Hepatocyte (in vitro differentiated cells): ENCODE results near the gene ABLIM2. TPM values are rescaled to one million over a fixed set of nuclear protein-coding genes. Genes with fewer than 3 reads are reported as not detected.

Experiments used
- DNase-seq: peaks from one replicate; pipeline ENCODE4 v3.0.0-alpha.2; 2016; ENCODE audit warnings: low spot score
- H2AFZ ChIP-seq: fragments of 200-600 bp; sonication (generic); 2 replicates; pipeline ENCODE4 v1.6.0; 2016; ENCODE audit warnings: antibody characterized with exemption, mild to moderate bottlenecking
- H3K27ac ChIP-seq: fragments of 200-600 bp; sonication (generic); 2 replicates; pipeline ENCODE4 v1.5.1; 2016; ENCODE audit warnings: mild to moderate bottlenecking
- H3K27me3 ChIP-seq: fragments of 200-600 bp; sonication (generic); 2 replicates; pipeline ENCODE4 v1.6.1; 2016
- H3K36me3 ChIP-seq: fragments of 200-600 bp; sonication (generic); replicated peaks from 2 replicates; pipeline ENCODE4 v1.5.1; 2016; ENCODE audit warnings: low read depth; ENCODE audit not compliant: insufficient read depth
- H3K4me1 ChIP-seq: fragments of 200-600 bp; sonication (generic); 2 replicates; pipeline ENCODE4 v1.5.1; 2016; ENCODE audit warnings: mild to moderate bottlenecking, moderate library complexity; ENCODE audit not compliant: insufficient read depth
- H3K4me2 ChIP-seq: fragments of 200-600 bp; sonication (generic); 2 replicates; pipeline ENCODE4 v1.6.0; 2016
- H3K4me3 ChIP-seq: fragments of 200-600 bp; sonication (generic); 2 replicates; pipeline ENCODE4 v1.5.1; 2016; ENCODE audit warnings: mild to moderate bottlenecking
- H3K79me2 ChIP-seq: fragments of 200-600 bp; sonication (generic); 2 replicates; pipeline ENCODE4 v1.6.0; 2017; ENCODE audit warnings: mild to moderate bottlenecking
- H3K9me2 ChIP-seq: fragments of 200-600 bp; sonication (generic); replicated peaks from 2 replicates; pipeline ENCODE4 v1.6.0; 2017; ENCODE audit warnings: mild to moderate bottlenecking; ENCODE audit not compliant: insufficient read depth
- H3K9me3 ChIP-seq: fragments of 200-600 bp; sonication (generic); 2 replicates; pipeline ENCODE4 v1.5.1; 2016; ENCODE audit warnings: low read depth, mild to moderate bottlenecking
- H4K20me1 ChIP-seq: fragments of 200-600 bp; sonication (generic); 2 replicates; pipeline ENCODE4 v1.6.0; 2016; ENCODE audit warnings: mild to moderate bottlenecking; ENCODE audit not compliant: insufficient read depth, poor library complexity, severe bottlenecking
- CTCF ChIP-seq: fragments of 200-600 bp; sonication (generic); IDR thresholded peaks from 2 replicates; pipeline ENCODE4 v1.5.1; 2016; ENCODE audit warnings: antibody characterized with exemption, mild to moderate bottlenecking; ENCODE audit not compliant: poor library complexity
- EZH2 ChIP-seq: fragments of 200-600 bp; sonication (generic); IDR thresholded peaks from 2 replicates; pipeline ENCODE4 v1.6.1; 2016; ENCODE audit warnings: antibody characterized with exemption, mild to moderate bottlenecking, borderline replicate concordance
- EZH2phosphoT487 ChIP-seq: fragments of 200-600 bp; sonication (generic); IDR thresholded peaks from one replicate; pipeline ENCODE4 v1.6.1; 2018; ENCODE audit warnings: antibody characterized with exemption, mild to moderate bottlenecking, low read depth, moderate library complexity; ENCODE audit not compliant: unreplicated experiment, severe bottlenecking
- WGBS: methylation state at CpG from one replicate; pipeline ENCODE4 v1.1.6; 2016; ENCODE audit warnings: low lambda C conversion rate; ENCODE audit errors: missing lambda C conversion rate; 5-methylcytosine and 5-hydroxymethylcytosine counted together
- polyA plus RNA-seq: library from polyadenylated mRNA; unstranded; fragments of >200 nt; fragmentation: Nextera tagmentation; extraction: Ambion mirVana; gene quantifications from 2 replicates; pipeline ENCODE4 v1.2.1, GENCODE V29; 2016
- total RNA-seq: library from RNA; depleted of rRNA; stranded (reverse); fragments of >200 nt; gene quantifications from 2 replicates; pipeline ENCODE4 v1.2.3, GENCODE V29; 2014

Gene ABLIM2
- total and polyA plus RNA-seq, 2 experiments from 2014 or later: 1.7 to 2.0 TPM

- H2AFZ ChIP-seq: no peak overlapping the region
- H3K4me3 ChIP-seq: no peak overlapping the region
- no peak for TF ChIP-seq CTCF
- TF ChIP-seq EZH2phosphoT487: no peak
- TF ChIP-seq EZH2: no peak
- H3K79me2 ChIP-seq: no peaks in the 10 kb centered on the region
- WGBS: 62% methylated on average over 25 of the region's 26 CpGs
- H3K36me3 ChIP-seq: no peaks in the 10 kb centered on the region
- H3K9me3 ChIP-seq: no peaks in the 10 kb centered on the region
- no peak overlapping the region for H3K4me2 ChIP-seq
- no peak overlapping the region for H3K27ac ChIP-seq
- no peaks in the 10 kb centered on the region for H4K20me1 ChIP-seq
- DNase-seq: no peak
- H3K4me1 ChIP-seq: no peaks in the 10 kb centered on the region
- H3K27me3 ChIP-seq: no peaks in the 10 kb centered on the region
- no peaks in the 10 kb centered on the region for H3K9me2 ChIP-seq
Measured at GRCh38 chr4:8133897-8134563, 24.6 kb downstream of the ABLIM2 start.

- DNase-seq: no peak
- 91% methylated on average over 23 of the region's 27 CpGs for WGBS
Measured at GRCh38 chr4:8132947-8133705, 25.5 kb downstream of the ABLIM2 start.

GRCh38 chr4:8132400-8132799 is 26.2 kb downstream of the ABLIM2 start:
- Histone ChIP-seq H3K4me2 (no peak overlapping the region), H3K9me3 (no peaks in the 10 kb centered on the region), H3K4me3 (no peak overlapping the region), H3K79me2 (no peaks in the 10 kb centered on the region), H3K27me3 (no peaks in the 10 kb centered on the region), H4K20me1 (no peaks in the 10 kb centered on the region), H3K9me2 (no peaks in the 10 kb centered on the region), H3K36me3 (no peaks in the 10 kb centered on the region), H3K27ac (no peak overlapping the region), H3K4me1 (no peaks in the 10 kb centered on the region), H2AFZ (no peak overlapping the region)
- DNase-seq: no peak
- TF ChIP-seq CTCF: no peak
- no peak for TF ChIP-seq EZH2
- no peak for TF ChIP-seq EZH2phosphoT487
- 91% methylated on average over 9 of the region's 10 CpGs for WGBS

More at GRCh38 chr4:8132947-8133705, 25.5 kb downstream of the ABLIM2 start:
- H3K9me2 ChIP-seq: no peaks in the 10 kb centered on the region
- H3K79me2 ChIP-seq: no peaks in the 10 kb centered on the region
- H3K4me2 ChIP-seq: no peak overlapping the region
- H3K4me3 ChIP-seq: no peak overlapping the region
- no peaks in the 10 kb centered on the region for H3K4me1 ChIP-seq
- H3K27me3 ChIP-seq: no peaks in the 10 kb centered on the region
- H3K9me3 ChIP-seq: no peaks in the 10 kb centered on the region
- H4K20me1 ChIP-seq: no peaks in the 10 kb centered on the region
- H3K27ac ChIP-seq: no peak overlapping the region
- H2AFZ ChIP-seq: no peak overlapping the region
- TF ChIP-seq EZH2phosphoT487 (no peak), EZH2 (no peak), CTCF (no peak)
- no peaks in the 10 kb centered on the region for H3K36me3 ChIP-seq
